ENCODE measurements around the gene PFKFB4. TPM values are rescaled to one million over a fixed set of nuclear protein-coding genes. Genes with fewer than 3 reads are reported as not detected.

PFKFB4 gene
- total and polyA plus RNA-seq, 2 experiments from 2014 or later = 8.6 to 22.9 TPM

DNA sequence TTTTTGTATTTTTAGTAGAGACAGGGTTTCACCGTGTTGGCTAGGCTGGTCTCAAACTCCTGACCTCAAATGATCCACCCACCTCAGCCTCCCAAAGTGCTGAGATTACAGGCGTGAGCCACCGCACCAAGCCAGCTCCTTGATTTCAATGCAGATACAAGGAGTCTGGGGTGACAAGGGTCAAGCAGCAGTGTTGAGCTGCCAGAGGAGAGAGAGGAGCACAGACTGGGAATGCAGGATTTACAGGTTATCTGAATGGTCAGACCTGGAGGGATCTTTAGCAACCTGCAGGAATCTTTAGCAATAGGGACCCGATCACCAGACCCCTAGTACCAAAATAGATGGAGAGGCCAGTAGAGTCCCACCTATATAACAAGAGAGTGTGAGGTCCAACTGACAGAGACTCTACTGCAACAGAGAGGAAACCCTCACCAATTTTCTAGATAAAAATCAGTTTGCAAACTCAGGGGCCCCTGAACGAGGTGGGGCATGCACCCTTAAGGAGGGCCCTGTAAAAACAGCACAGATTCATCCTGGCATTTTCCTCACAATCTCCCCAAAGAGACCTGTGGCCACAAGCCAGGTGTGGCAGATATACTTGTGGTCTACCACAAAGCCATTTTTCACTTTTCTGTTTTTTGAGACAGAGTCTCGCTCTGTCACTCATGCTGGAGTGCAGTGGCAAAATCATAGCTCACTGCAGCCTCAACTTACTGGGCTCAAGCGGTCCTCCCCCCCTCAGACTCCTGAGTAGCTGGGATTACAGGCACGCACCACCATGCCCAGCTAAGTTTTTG, 42.0 kb downstream of the PFKFB4 start (continued):
- TF ChIP-seq, protein P1, sequence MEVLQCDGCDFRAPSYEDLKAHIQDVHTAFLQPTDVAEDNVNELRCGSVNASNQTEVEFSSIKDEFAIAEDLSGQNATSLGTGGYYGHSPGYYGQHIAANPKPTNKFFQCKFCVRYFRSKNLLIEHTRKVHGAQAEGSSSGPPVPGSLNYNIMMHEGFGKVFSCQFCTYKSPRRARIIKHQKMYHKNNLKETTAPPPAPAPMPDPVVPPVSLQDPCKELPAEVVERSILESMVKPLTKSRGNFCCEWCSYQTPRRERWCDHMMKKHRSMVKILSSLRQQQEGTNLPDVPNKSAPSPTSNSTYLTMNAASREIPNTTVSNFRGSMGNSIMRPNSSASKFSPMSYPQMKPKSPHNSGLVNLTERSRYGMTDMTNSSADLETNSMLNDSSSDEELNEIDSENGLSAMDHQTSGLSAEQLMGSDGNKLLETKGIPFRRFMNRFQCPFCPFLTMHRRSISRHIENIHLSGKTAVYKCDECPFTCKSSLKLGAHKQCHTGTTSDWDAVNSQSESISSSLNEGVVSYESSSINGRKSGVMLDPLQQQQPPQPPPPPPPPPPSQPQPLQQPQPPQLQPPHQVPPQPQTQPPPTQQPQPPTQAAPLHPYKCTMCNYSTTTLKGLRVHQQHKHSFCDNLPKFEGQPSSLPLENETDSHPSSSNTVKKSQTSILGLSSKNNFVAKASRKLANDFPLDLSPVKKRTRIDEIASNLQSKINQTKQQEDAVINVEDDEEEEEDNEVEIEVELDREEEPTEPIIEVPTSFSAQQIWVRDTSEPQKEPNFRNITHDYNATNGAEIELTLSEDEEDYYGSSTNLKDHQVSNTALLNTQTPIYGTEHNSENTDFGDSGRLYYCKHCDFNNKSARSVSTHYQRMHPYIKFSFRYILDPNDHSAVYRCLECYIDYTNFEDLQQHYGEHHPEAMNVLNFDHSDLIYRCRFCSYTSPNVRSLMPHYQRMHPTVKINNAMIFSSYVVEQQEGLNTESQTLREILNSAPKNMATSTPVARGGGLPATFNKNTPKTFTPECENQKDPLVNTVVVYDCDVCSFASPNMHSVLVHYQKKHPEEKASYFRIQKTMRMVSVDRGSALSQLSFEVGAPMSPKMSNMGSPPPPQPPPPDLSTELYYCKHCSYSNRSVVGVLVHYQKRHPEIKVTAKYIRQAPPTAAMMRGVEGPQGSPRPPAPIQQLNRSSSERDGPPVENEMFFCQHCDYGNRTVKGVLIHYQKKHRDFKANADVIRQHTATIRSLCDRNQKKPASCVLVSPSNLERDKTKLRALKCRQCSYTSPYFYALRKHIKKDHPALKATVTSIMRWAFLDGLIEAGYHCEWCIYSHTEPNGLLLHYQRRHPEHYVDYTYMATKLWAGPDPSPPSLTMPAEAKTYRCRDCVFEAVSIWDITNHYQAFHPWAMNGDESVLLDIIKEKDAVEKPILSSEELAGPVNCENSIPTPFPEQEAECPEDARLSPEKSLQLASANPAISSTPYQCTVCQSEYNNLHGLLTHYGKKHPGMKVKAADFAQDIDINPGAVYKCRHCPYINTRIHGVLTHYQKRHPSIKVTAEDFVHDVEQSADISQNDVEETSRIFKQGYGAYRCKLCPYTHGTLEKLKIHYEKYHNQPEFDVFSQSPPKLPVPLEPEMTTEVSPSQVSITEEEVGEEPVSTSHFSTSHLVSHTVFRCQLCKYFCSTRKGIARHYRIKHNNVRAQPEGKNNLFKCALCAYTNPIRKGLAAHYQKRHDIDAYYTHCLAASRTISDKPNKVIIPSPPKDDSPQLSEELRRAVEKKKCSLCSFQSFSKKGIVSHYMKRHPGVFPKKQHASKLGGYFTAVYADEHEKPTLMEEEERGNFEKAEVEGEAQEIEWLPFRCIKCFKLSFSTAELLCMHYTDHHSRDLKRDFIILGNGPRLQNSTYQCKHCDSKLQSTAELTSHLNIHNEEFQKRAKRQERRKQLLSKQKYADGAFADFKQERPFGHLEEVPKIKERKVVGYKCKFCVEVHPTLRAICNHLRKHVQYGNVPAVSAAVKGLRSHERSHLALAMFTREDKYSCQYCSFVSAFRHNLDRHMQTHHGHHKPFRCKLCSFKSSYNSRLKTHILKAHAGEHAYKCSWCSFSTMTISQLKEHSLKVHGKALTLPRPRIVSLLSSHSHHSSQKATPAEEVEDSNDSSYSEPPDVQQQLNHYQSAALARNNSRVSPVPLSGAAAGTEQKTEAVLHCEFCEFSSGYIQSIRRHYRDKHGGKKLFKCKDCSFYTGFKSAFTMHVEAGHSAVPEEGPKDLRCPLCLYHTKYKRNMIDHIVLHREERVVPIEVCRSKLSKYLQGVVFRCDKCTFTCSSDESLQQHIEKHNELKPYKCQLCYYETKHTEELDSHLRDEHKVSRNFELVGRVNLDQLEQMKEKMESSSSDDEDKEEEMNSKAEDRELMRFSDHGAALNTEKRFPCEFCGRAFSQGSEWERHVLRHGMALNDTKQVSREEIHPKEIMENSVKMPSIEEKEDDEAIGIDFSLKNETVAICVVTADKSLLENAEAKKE (CRISPR knock-in tag; IDR thresholded peaks at IDR 0.05) = no peak
- TF ChIP-seq ZNF114 (CRISPR knock-in tag; IDR thresholded peaks at IDR 0.05) (no peak), STAT1 (IDR thresholded peaks at IDR 0.05; ENCODE audit: unreplicated experiment) (no peak), POLR2AphosphoS5 (IDR thresholded peaks at IDR 0.05; ENCODE audit: low read depth) (no peak), EZH2phosphoT487 (IDR thresholded peaks at IDR 0.05; ENCODE audit: unreplicated experiment) (no peak)

DNA sequence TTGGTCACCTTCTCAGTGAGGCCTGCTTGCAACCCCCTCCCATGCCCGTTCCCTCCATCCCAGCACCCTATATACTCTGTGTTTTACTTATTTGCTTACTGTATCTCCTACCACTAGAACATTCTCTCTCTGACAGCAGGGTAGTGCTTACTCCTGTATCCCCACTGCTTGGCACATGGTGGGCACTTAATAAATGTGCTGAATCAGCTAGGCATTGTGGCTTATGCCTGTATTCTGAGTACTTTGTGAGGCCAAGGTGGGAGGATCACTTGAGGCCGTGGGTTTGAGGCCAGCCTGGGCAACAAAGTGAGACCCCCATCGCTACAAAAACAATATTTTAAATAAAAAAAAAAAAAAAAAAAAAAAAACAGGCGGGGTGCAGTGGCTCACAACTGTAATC, 45.1 kb downstream of the PFKFB4 start:
- Histone ChIP-seq H3K79me2 (replicated peaks; ENCODE audit: insufficient read depth) (no peaks in the 10 kb centered on the region), H3K4me2 (no peak overlapping the region), H3K36me3 (ENCODE audit: insufficient read depth) (no peaks in the 10 kb centered on the region), H3F3A (replicated peaks; ENCODE audit: low read depth) (no peaks in the 10 kb centered on the region), H3K9me2 (ENCODE audit: insufficient read depth) (no peaks in the 10 kb centered on the region), H4K20me1 (replicated peaks; ENCODE audit: insufficient read depth) (no peaks in the 10 kb centered on the region), H3K4me3 (no peak overlapping the region), H3K4me1 (ENCODE audit: insufficient read depth) (peaks cover 22% of the 10 kb centered on the region), H2AFZ (no peak overlapping the region), H3K27me3 (ENCODE audit: insufficient read depth) (no peaks in the 10 kb centered on the region), H3K27ac (ENCODE audit: low read depth) (no peak overlapping the region)
- TF ChIP-seq EZH2 (IDR thresholded peaks at IDR 0.05; ENCODE audit: low read depth, unreplicated experiment) (no peak), CREB1 (CRISPR knock-in tag; IDR thresholded peaks at IDR 0.05; ENCODE audit: low read depth) (no peak)
- TF ChIP-seq, protein P1 (CRISPR knock-in tag; IDR thresholded peaks at IDR 0.05) = no peak
- TF ChIP-seq, protein P2, sequence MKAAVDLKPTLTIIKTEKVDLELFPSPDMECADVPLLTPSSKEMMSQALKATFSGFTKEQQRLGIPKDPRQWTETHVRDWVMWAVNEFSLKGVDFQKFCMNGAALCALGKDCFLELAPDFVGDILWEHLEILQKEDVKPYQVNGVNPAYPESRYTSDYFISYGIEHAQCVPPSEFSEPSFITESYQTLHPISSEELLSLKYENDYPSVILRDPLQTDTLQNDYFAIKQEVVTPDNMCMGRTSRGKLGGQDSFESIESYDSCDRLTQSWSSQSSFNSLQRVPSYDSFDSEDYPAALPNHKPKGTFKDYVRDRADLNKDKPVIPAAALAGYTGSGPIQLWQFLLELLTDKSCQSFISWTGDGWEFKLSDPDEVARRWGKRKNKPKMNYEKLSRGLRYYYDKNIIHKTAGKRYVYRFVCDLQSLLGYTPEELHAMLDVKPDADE (IDR thresholded peaks at IDR 0.05) = no peak
- no peak overlapping the region for H3K27ac Mint-ChIP-seq
- no peak overlapping the region for H3K4me3 Mint-ChIP-seq
- H3K9me3 Mint-ChIP-seq = no peaks in the 10 kb centered on the region
- H3K27me3 Mint-ChIP-seq (ENCODE audit: insufficient read depth, low read depth, poor library complexity) = peaks cover 6% of the 10 kb centered on the region
- no peak for DNase-seq (ENCODE audit: low spot score)
- H3K36me3 Mint-ChIP-seq (ENCODE audit: low read depth) = no peaks in the 10 kb centered on the region
- ATAC-seq = no peak
- peaks cover 18% of the 10 kb centered on the region for H3K4me1 Mint-ChIP-seq
